Tibial artery (tissue), 4 donors: ENCODE results near the gene PSMD10.
A peak's percentile ranks its signal among the peaks of the same experiment; 100 is the strongest.

Experiments
- DNase-seq, 2 donors: peaks; one replicate each; pipeline ENCODE4 v3.0.0-alpha.2; 2019
- H3K27ac ChIP-seq, 2 donors: fragments of 200-600 bp; sonication (generic) in 1 of 2; 1 replicate in 1 of 2; 2 replicates in 1 of 2; pipeline ENCODE4 v1.5.1; 2018 to 2019; ENCODE audit warnings: mild to moderate bottlenecking in 1 of 2
- H3K27me3 ChIP-seq, 2 donors: fragments of 200-600 bp; sonication (generic) in 1 of 2; one replicate each; pipeline versions ENCODE4 v1.5.1 to v1.6.0; 2016 to 2019
- H3K36me3 ChIP-seq, 3 donors: fragments of 200-600 bp; sonication (generic) in 2 of 3; one replicate each; pipeline ENCODE4 v1.5.1; 2016 to 2019; ENCODE audit warnings: mild to moderate bottlenecking in 2 of 3
- H3K4me1 ChIP-seq, 4 donors: fragments of 200-600 bp; sonication (generic) in 2 of 4; 1 replicate in 3 of 4; 2 replicates in 1 of 4; pipeline ENCODE4 v1.5.1; 2016 to 2019
- H3K4me3 ChIP-seq, 2 donors: fragments of 200-600 bp; sonication (generic) in 1 of 2; 1 replicate in 1 of 2; 2 replicates in 1 of 2; pipeline ENCODE4 v1.5.1; 2018 to 2019; ENCODE audit warnings: mild to moderate bottlenecking in 2 of 2
- H3K9me3 ChIP-seq, 3 donors: fragments of 200-600 bp; sonication (generic) in 1 of 3; one replicate each; pipeline ENCODE4 v1.5.1; 2016 to 2019
- intact Hi-C: fragments of 100-400 bp; cut with DNase I; formaldehyde crosslinking; loops from one replicate; pipeline ENCODE4 v1.15.0; 2023; ENCODE audit warnings: low total_unique reads
- TF ChIP-seq, protein P1 (sequence below), 2 experiments: fragments of 200-600 bp in 1 of 2; fragments of 450-650 bp in 1 of 2; IDR thresholded peaks; one replicate each; pipeline ENCODE4 v1.5.1; 2017 to 2019; ENCODE audit warnings: antibody characterized with exemption in 2 of 2, mild to moderate bottlenecking in 1 of 2, moderate library complexity in 1 of 2

PSMD10 gene, protein sequence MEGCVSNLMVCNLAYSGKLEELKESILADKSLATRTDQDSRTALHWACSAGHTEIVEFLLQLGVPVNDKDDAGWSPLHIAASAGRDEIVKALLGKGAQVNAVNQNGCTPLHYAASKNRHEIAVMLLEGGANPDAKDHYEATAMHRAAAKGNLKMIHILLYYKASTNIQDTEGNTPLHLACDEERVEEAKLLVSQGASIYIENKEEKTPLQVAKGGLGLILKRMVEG

DNA sequence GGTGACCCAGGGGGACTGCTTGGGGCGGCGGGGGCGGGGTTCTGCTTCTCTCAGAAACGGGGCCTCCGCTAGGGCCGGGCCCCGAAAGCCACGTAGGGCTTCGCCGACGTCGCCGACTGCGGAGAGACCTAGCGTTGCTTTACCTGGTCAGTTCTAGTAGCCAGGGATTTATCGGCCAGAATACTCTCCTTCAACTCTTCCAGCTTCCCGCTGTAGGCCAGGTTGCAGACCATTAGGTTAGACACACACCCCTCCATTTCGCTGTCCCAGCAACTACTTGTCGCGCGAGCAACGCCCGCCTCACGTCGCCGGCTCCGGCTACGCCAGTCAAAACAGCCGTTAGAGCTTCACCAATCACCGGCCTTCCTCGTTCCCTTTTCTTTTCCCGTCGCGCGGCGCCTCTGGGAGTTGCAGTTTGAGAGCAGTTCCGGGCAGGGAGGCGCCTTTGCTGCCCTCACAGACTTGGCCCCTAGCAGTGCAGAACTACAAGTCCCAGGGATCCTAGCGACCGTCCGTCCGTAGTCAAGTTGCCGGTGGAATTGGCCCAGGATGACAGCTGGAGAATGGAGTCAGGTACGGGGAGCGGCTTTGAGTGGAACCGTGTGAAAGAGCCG lies at the start of gene PSMD10, which contains the start of gene ATG4A:
PSMD10 (minus strand) TSS at position 279 of the 614 bp plus-strand sequence; CDS start at position 257, 22 bp downstream.
ATG4A (plus strand) TSS at position 515 of the 614 bp plus-strand sequence; CDS start at position 564, 49 bp downstream.
- H3K27me3 ChIP-seq = no peaks in the 10 kb centered on the region
- no peaks in the 10 kb centered on the region for H3K9me3 ChIP-seq
- peaks cover 0 to 9% (median 5%) of the 10 kb centered on the region in 3 donors for H3K36me3 ChIP-seq
- peak; percentile 94 to 96 for DNase-seq
- intact Hi-C loops = no loop called here
- H3K4me1 ChIP-seq = peaks cover 0 to 6% (median 0%) of the 10 kb centered on the region in 4 donors
- peak within 1 kb of the TSS; percentile 83 to 90 for H3K27ac ChIP-seq
- TF ChIP-seq, protein P1, sequence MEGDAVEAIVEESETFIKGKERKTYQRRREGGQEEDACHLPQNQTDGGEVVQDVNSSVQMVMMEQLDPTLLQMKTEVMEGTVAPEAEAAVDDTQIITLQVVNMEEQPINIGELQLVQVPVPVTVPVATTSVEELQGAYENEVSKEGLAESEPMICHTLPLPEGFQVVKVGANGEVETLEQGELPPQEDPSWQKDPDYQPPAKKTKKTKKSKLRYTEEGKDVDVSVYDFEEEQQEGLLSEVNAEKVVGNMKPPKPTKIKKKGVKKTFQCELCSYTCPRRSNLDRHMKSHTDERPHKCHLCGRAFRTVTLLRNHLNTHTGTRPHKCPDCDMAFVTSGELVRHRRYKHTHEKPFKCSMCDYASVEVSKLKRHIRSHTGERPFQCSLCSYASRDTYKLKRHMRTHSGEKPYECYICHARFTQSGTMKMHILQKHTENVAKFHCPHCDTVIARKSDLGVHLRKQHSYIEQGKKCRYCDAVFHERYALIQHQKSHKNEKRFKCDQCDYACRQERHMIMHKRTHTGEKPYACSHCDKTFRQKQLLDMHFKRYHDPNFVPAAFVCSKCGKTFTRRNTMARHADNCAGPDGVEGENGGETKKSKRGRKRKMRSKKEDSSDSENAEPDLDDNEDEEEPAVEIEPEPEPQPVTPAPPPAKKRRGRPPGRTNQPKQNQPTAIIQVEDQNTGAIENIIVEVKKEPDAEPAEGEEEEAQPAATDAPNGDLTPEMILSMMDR (IDR thresholded peaks at IDR 0.05) = peak in 1 of 2 experiments; percentile 14
- peak within 1 kb of the TSS; percentile 66 to 71 for H3K4me3 ChIP-seq

DNA sequence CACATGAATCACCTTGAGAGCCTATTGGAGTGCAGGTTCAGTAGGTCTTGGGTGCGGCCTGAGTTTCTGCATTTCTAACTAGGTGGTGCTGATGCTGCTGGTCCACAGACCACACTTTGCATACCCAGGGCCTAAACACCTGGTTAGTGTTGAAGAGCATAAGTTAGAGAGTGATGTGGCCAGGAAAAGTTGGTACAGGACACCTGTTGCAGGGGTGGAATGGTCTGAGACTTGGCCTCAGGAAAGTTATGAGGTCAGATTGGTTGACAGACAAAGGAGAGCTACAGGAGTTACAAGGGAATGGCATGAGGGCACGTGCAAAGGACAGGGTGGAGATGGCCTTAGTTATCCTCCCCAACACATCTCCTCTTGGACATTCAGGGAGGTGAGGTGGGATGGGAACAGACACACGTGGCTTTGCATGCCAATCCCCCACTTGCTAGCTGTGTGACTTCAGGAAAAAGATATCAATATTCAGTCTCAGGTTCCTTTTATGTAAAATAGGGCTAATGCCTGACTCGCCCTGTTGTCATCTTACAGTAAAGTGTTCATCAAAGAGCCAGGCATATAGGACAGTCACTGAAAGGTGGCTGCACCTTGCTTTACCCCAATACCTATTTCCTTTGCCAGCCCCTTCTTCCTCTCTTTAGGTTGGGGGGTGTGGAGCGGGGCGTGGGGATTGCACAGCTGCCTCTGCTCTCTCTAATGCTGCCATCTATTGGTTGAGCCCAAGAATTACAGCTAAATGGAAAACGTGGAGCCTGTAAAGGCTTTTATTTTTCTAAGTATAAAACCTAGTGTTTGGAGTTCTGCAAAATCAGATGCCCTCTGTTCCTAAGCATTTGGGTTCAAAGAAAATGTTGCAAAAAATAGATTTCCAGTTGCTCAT lies 47.7 kb upstream of the PSMD10 start:
- Histone ChIP-seq H3K36me3 (peaks cover 0 to 39% (median 21%) of the 10 kb centered on the region in 3 donors), H3K27ac (no peak overlapping the region), H3K9me3 (no peaks in the 10 kb centered on the region), H3K4me1 (no peaks in the 10 kb centered on the region), H3K27me3 (no peaks in the 10 kb centered on the region), H3K4me3 (no peak overlapping the region)
- DNase-seq = no peak
- TF ChIP-seq, protein P1 (IDR thresholded peaks at IDR 0.05) = peak in 1 of 2 experiments; percentile 10
- intact Hi-C loops = no loop called here

DNA sequence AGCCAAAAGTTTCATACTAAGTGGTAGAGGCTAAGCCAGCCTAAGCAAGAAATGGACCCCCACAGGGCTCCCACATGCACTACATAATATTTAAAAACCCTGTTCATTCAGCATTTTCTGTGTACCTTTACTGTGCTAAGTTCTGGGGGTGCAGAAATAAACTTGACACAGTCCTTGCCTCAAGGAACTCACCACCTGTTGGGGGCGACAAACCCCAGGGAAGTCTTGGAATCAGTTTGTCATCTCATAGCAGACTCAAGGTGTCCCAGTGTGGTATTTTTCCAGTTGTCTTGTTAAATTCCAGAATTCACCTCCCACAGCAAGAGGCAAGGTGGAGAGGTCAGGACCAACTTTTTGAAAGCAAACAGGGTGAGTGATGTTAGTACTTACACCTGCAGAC lies 43.4 kb upstream of the PSMD10 start:
- no peaks in the 10 kb centered on the region for H3K27me3 ChIP-seq

DNA sequence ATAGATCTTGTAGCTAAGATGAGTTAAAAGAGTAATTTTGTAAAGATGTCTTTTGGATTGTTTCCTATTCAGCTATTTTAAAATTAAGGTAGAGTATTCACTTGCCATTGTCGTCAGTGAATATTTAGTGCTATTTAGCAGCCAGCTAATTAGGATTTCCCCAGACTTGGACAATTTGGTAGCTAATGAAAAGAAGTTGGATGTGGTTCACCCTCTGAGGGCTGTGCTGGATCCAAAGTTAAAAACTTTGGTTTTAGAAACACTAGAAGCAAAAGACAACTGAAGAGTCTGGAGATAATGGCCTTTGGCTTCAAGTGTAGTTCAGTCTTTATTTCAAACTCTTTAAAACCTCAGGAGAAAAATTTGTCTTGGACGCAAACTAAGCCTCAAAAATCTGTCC lies 41.5 kb upstream of the PSMD10 start:
- H3K36me3 ChIP-seq = peaks cover 0 to 17% (median 8%) of the 10 kb centered on the region in 3 donors
- no peaks in the 10 kb centered on the region for H3K27me3 ChIP-seq
- H3K4me1 ChIP-seq = no peaks in the 10 kb centered on the region
- H3K27ac ChIP-seq = no peak overlapping the region
- no peak for DNase-seq
- TF ChIP-seq, protein P1 (IDR thresholded peaks at IDR 0.05) = no peak
- intact Hi-C loops = no loop called here
- H3K4me3 ChIP-seq = no peak overlapping the region
- H3K9me3 ChIP-seq = no peaks in the 10 kb centered on the region

More for the DNA sequence above, 43.4 kb upstream of the PSMD10 start:
- no peak overlapping the region for H3K27ac ChIP-seq
- no peaks in the 10 kb centered on the region for H3K4me1 ChIP-seq
- intact Hi-C loops = no loop called here
- H3K4me3 ChIP-seq = no peak overlapping the region
- H3K9me3 ChIP-seq = no peaks in the 10 kb centered on the region
- H3K36me3 ChIP-seq = peaks cover 0 to 32% (median 11%) of the 10 kb centered on the region in 3 donors
- DNase-seq = no peak
- TF ChIP-seq, protein P1 (IDR thresholded peaks at IDR 0.05) = no peak

DNA sequence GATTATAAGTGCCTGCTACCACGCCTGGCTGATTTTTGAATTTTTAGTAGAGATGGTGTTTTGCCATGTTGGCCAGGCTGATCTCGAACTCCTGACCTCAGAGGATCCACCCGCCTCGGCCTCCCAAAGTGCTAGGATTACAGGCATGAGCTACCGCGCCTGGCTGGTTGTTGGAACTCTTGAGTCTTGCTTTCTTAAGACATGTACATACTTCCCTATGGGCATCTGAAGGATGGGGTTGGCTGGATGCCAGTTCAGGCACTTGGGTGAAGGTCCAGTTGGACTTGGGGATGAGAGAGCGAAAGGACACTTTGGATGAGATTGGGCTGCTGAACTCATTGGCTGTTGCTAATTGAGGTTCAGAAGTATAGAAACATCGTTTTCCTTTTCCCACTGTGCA lies 40.7 kb upstream of the PSMD10 start:
- Histone ChIP-seq H3K36me3 (peaks cover 0 to 10% (median 0%) of the 10 kb centered on the region in 3 donors), H3K4me3 (no peak overlapping the region), H3K4me1 (no peaks in the 10 kb centered on the region), H3K9me3 (no peaks in the 10 kb centered on the region), H3K27me3 (no peaks in the 10 kb centered on the region), H3K27ac (no peak overlapping the region)
- intact Hi-C loops = no loop called here
- no peak for DNase-seq
- TF ChIP-seq, protein P1 (IDR thresholded peaks at IDR 0.05) = no peak
